Body of pancreas (tissue), 4 donors: ENCODE data around the gene ANKRD12.

Experiments
- POLR2A ChIP-seq, 3 donors: fragments of 450-650 bp; IDR thresholded peaks; one replicate each; pipeline ENCODE4 v1.6.1; 2016; ENCODE audit warnings: antibody characterized with exemption in 3 of 3, mild to moderate bottlenecking in 2 of 3
- TF ChIP-seq, protein P1 (sequence below), 7 experiments: fragments of 450-650 bp in 4 of 7; fragments of 200-600 bp in 3 of 7; sonication (generic) in 3 of 7; IDR thresholded peaks; one replicate each; pipeline ENCODE4 v1.5.1; 2016 to 2019; ENCODE audit warnings: antibody characterized with exemption in 7 of 7

DNA sequence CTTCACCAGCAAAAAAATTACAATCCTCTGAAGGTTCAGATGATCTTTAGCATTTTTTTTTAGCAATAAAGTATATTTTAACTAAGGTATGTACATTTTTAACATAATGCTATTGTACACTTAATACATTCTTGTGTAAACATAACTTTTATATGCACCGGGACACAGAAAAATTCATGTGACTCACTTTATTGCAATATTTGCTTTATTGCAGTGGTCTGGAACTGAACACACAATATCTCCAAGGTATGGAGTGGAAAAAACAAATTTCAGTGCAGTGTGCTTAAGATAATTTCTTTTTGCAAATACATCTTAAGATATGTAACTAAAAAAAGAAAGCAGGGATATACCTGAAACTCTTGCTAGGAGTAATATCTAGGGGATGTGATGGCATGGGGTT lies 192.9 kb downstream of the ANKRD12 start:
- TF ChIP-seq, protein P1, sequence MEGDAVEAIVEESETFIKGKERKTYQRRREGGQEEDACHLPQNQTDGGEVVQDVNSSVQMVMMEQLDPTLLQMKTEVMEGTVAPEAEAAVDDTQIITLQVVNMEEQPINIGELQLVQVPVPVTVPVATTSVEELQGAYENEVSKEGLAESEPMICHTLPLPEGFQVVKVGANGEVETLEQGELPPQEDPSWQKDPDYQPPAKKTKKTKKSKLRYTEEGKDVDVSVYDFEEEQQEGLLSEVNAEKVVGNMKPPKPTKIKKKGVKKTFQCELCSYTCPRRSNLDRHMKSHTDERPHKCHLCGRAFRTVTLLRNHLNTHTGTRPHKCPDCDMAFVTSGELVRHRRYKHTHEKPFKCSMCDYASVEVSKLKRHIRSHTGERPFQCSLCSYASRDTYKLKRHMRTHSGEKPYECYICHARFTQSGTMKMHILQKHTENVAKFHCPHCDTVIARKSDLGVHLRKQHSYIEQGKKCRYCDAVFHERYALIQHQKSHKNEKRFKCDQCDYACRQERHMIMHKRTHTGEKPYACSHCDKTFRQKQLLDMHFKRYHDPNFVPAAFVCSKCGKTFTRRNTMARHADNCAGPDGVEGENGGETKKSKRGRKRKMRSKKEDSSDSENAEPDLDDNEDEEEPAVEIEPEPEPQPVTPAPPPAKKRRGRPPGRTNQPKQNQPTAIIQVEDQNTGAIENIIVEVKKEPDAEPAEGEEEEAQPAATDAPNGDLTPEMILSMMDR (IDR thresholded peaks at IDR 0.05): no peak
- no peak for TF ChIP-seq POLR2A (IDR thresholded peaks at IDR 0.05)
